Cardiac fibroblast (primary cell): ENCODE measurements around the gene STRBP.
"Not testable (repeated sequence)": the region's sequence is repeated elsewhere in the genome, so short reads cannot be mapped to it uniquely, and the experiment has no call there.

Experiments used
- DNase-seq, 2 donors: peaks; one replicate each; pipeline versions ENCODE4 v3.0.0 to v3.0.0-alpha.2; 2010; ENCODE audit warnings: low read depth in 2 of 2
- H3K4me3 ChIP-seq, 2 donors: replicated peaks in 1 of 2; 1 replicate in 1 of 2; 2 replicates in 1 of 2; pipeline ENCODE4 v1.5.1; 2011; ENCODE audit warnings: low read depth in 2 of 2, low read length in 2 of 2, mild to moderate bottlenecking in 2 of 2, moderate library complexity in 1 of 2
- CTCF ChIP-seq: IDR thresholded peaks from one replicate; pipeline ENCODE4 v1.5.1; 2011; ENCODE audit warnings: low read depth, mild to moderate bottlenecking, low read length, inconsistent platforms

The STRBP gene

DNA sequence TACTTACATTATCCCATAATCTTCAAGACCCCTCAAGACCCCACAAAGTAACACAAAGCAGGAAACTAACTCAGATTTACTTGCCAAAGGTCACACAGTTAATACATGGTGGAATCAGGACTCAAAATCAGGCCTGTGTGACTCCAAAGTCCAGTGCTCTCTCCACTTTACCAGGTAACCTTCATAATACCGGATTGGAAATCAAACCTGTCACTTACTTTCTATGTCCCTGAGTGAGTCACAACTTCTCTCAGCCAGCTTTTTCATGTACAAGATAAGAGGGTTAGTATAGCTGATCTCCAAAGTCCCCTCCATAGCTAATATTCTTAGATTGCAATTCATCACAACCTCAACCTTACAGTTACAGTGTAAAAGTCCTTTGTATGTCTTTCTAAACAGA, 17.1 kb downstream of the STRBP start:
- no peak for DNase-seq
- TF ChIP-seq CTCF = no peak
- H3K4me3 ChIP-seq = no peak overlapping the region

DNA sequence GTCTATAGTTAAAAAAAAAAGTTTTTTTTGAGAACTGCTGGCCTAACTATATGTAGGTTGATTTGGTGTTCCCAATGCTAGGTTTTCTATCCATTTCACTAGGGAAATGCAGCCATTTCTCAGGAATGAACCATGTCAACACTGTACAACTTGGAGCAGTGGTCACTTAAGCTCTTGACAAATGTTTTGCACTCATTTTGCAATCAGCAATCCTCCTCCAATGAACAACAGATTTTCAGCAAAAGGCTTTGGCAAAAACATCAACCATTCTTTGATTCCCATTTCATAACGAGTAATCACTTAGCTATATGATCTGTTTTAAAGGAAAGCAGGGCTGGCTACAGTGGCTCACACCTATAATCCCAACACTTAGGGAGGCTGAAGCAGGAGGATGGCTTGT, 17.9 kb downstream of the STRBP start:
- no peak overlapping the region for H3K4me3 ChIP-seq
- no peak for TF ChIP-seq CTCF
- no peak for DNase-seq

GRCh38 chr9:123249162-123249561, 19.2 kb downstream of the STRBP start:
- not testable (repeated sequence) for H3K4me3 ChIP-seq, DNase-seq

- DNase-seq = no peak
- TF ChIP-seq CTCF = no peak
Observed at GRCh38 chr9:123248630-123249029, 19.8 kb downstream of the STRBP start.

DNA sequence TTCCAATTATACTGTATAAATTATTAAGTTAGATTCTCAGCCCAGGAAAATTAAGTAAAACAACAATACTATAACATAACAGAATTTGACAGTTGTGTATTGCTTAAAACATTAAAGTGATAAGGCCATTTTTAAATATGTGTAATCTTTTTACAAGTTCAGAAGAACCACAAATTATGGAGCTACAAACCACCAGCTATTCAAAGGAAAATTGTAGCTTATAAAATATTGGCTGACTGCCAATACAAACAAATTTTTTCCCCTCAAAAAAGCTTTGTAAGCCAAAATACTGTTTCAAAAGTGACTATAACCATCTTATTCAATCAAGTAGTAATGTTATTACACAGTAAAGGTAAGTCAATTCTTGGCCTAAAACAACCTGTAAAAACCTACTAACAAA, 21.9 kb downstream of the STRBP start:
- DNase-seq = peak; percentile 10 to 21
- no peak overlapping the region for H3K4me3 ChIP-seq
- TF ChIP-seq CTCF = no peak

More at GRCh38 chr9:123248630-123249029, 19.8 kb downstream of the STRBP start:
- no peak overlapping the region for H3K4me3 ChIP-seq

GRCh38 chr9:123239726-123240125, 28.7 kb downstream of the STRBP start:
- no peak for DNase-seq
- no peak overlapping the region for H3K4me3 ChIP-seq
- no peak for TF ChIP-seq CTCF

- TF ChIP-seq CTCF = no peak
- H3K4me3 ChIP-seq = no peak overlapping the region
- DNase-seq = peak in 1 of 2 donors; percentile 11
Observed at GRCh38 chr9:123238365-123238764, 30.0 kb downstream of the STRBP start.
